Activated naive CD4-positive, alpha-beta T cell treated with anti-CD3 and anti-CD28 coated beads, Interleukin-2, amount 50 U/mL, for 16 hours (primary cell): Measurements from ENCODE around the gene ITSN1.

Source experiments
- DNase-seq: peaks from one replicate; pipeline ENCODE4 v3.0.0-alpha.2; 2020

The ITSN1 gene

GRCh38 chr21:33869873-33870272, 227.6 kb downstream of the ITSN1 start:
- DNase-seq: no peak

GRCh38 chr21:33870768-33871167, 228.5 kb downstream of the ITSN1 start:
- DNase-seq: no peak

GRCh38 chr21:33871171-33871570, 228.9 kb downstream of the ITSN1 start:
- DNase-seq: no peak

- no peak for DNase-seq
These were observed 230.7 kb downstream of the ITSN1 start for GRCh38 chr21:33872881-33873515.

GRCh38 chr21:33874161-33874560, 231.9 kb downstream of the ITSN1 start:
- no peak for DNase-seq

- no peak for DNase-seq
These were observed 232.9 kb downstream of the ITSN1 start for GRCh38 chr21:33875026-33875695.

GRCh38 chr21:33878824-33879223, 236.5 kb downstream of the ITSN1 start:
- no peak for DNase-seq

- no peak for DNase-seq
These were observed 238.3 kb downstream of the ITSN1 start for GRCh38 chr21:33880626-33881025.

GRCh38 chr21:33881689-33882440, 239.6 kb downstream of the ITSN1 start:
- DNase-seq: no peak

- DNase-seq: no peak
These were observed 240.8 kb downstream of the ITSN1 start for GRCh38 chr21:33883118-33883517.

- no peak for DNase-seq
These were observed 242.3 kb downstream of the ITSN1 start for GRCh38 chr21:33884376-33885171.

- no peak for DNase-seq
These were observed 242.8 kb downstream of the ITSN1 start for GRCh38 chr21:33885172-33885514.

- no peak for DNase-seq
These were observed 244.0 kb downstream of the ITSN1 start for GRCh38 chr21:33886321-33886720.

- no peak for DNase-seq
These were observed 247.9 kb downstream of the ITSN1 start for GRCh38 chr21:33890187-33890586.

- DNase-seq: no peak
These were observed 250.6 kb downstream of the ITSN1 start for GRCh38 chr21:33892853-33893252.

GRCh38 chr21:33893917-33894316, 251.6 kb downstream of the ITSN1 start:
- no peak for DNase-seq

GRCh38 chr21:33894736-33895288, 252.5 kb downstream of the ITSN1 start:
- peak; percentile 82 for DNase-seq

- DNase-seq: no peak
These were observed 253.1 kb downstream of the ITSN1 start for GRCh38 chr21:33895356-33895755.

GRCh38 chr21:33896691-33897090, 254.4 kb downstream of the ITSN1 start:
- no peak for DNase-seq

- no peak for DNase-seq
These were observed 254.8 kb downstream of the ITSN1 start for GRCh38 chr21:33897098-33897497.

- no peak for DNase-seq
These were observed 255.4 kb downstream of the ITSN1 start for GRCh38 chr21:33897739-33898138.

GRCh38 chr21:33898586-33898985, 256.3 kb downstream of the ITSN1 start:
- DNase-seq: no peak

- DNase-seq: no peak
These were observed 256.9 kb downstream of the ITSN1 start for GRCh38 chr21:33899199-33899598.
